HEK293 (cell line): Measurements from ENCODE around the gene KLF4.
A peak's percentile ranks its signal among the peaks of the same experiment; 100 is the strongest.

Experiments
- CTCF ChIA-PET: fragments of 350-600 bp; formaldehyde crosslinking; extraction: SDS; loops from one replicate; lab custom pipeline; 2021; ENCODE audit warnings: antibody characterized with exemption; lab: Yijun Ruan, JAX
- POLR2A ChIA-PET: fragments of 300-600 bp; formaldehyde crosslinking; extraction: SDS; loops from one replicate; lab custom pipeline; 2020; ENCODE audit warnings: antibody characterized with exemption, inconsistent platforms; lab: Yijun Ruan, JAX
- H3K27ac ChIP-seq: fragments of 200-500 bp; sonication (Bioruptor generic); 2 replicates; pipeline ENCODE4 v1.5.1; 2014; ENCODE audit warnings: low read depth, low read length, control low read depth, inconsistent platforms; ENCODE audit errors: extremely low read depth
- H3K36me3 ChIP-seq, 2 experiments: fragments of 200-500 bp in 1 of 2; sonication (Bioruptor generic) in 1 of 2; 1 replicate in 1 of 2; 2 replicates in 1 of 2; pipeline ENCODE4 v1.5.1; 2014 to 2017; ENCODE audit warnings: inconsistent platforms in 2 of 2, low read length in 2 of 2; ENCODE audit not compliant: control insufficient read depth in 2 of 2, insufficient read depth in 1 of 2
- H3K4me1 ChIP-seq: fragments of 200-500 bp; sonication (Bioruptor generic); 2 replicates; pipeline ENCODE4 v1.5.1; 2014; ENCODE audit warnings: mild to moderate bottlenecking, low read length, inconsistent platforms; ENCODE audit not compliant: control insufficient read depth, insufficient read depth
- H3K4me3 ChIP-seq: 2 replicates; pipeline ENCODE4 v1.5.1; 2011; ENCODE audit warnings: low read depth, mild to moderate bottlenecking, control low read depth, low read length, moderate library complexity
- H3K9me3 ChIP-seq: fragments of 200-500 bp; sonication (Bioruptor generic); 2 replicates; pipeline ENCODE4 v1.5.1; 2014; ENCODE audit warnings: low read depth, low read length, inconsistent platforms; ENCODE audit not compliant: control insufficient read depth, insufficient read depth
- BCL11B ChIP-seq: fragments of 450-650 bp; formaldehyde crosslinking; IDR thresholded peaks from 2 replicates; pipeline ENCODE4 v1.5.1; 2016; ENCODE audit warnings: low read depth, missing biosample characterization, missing genetic modification characterization
- FEZF1 ChIP-seq: fragments of 450-650 bp; formaldehyde crosslinking; IDR thresholded peaks from 2 replicates; pipeline ENCODE4 v1.5.1; 2016; ENCODE audit warnings: missing biosample characterization, missing genetic modification characterization
- GLIS1 ChIP-seq: fragments of 450-650 bp; formaldehyde crosslinking; IDR thresholded peaks from 2 replicates; pipeline ENCODE4 v1.5.1; 2016; ENCODE audit warnings: missing biosample characterization, missing genetic modification characterization
- OSR2 ChIP-seq: fragments of 450-650 bp; formaldehyde crosslinking; IDR thresholded peaks from 2 replicates; pipeline ENCODE4 v1.5.1; 2016; ENCODE audit warnings: missing biosample characterization, missing genetic modification characterization
- SP3 ChIP-seq: fragments of 450-650 bp; formaldehyde crosslinking; IDR thresholded peaks from 2 replicates; pipeline ENCODE4 v1.5.1; 2016; ENCODE audit warnings: missing biosample characterization, missing genetic modification characterization
- ZFP41 ChIP-seq: fragments of 450-650 bp; formaldehyde crosslinking; IDR thresholded peaks from 2 replicates; pipeline ENCODE4 v1.5.1; 2016; ENCODE audit warnings: missing biosample characterization, missing genetic modification characterization, borderline replicate concordance
- ZNF157 ChIP-seq: fragments of 450-650 bp; formaldehyde crosslinking; IDR thresholded peaks from 2 replicates; pipeline ENCODE4 v1.5.1; 2016; ENCODE audit warnings: missing biosample characterization, missing genetic modification characterization
- ZNF23 ChIP-seq: fragments of 450-650 bp; formaldehyde crosslinking; IDR thresholded peaks from 2 replicates; pipeline ENCODE4 v1.5.1; 2016; ENCODE audit warnings: missing biosample characterization, missing genetic modification characterization, borderline replicate concordance
- ZNF391 ChIP-seq: fragments of 450-650 bp; formaldehyde crosslinking; IDR thresholded peaks from 2 replicates; pipeline ENCODE4 v1.5.1; 2016; ENCODE audit warnings: low read depth, missing biosample characterization, missing genetic modification characterization, borderline replicate concordance
- ZNF416 ChIP-seq: fragments of 450-650 bp; formaldehyde crosslinking; IDR thresholded peaks from 2 replicates; pipeline ENCODE4 v1.5.1; 2016; ENCODE audit warnings: missing biosample characterization, missing genetic modification characterization
- ZNF560 ChIP-seq: fragments of 450-650 bp; formaldehyde crosslinking; IDR thresholded peaks from 2 replicates; pipeline ENCODE4 v1.5.1; 2017; ENCODE audit warnings: missing biosample characterization, missing genetic modification characterization, borderline replicate concordance
- ZNF610 ChIP-seq: fragments of 450-650 bp; formaldehyde crosslinking; IDR thresholded peaks from 2 replicates; pipeline ENCODE4 v1.5.1; 2016; ENCODE audit warnings: missing biosample characterization, missing genetic modification characterization, borderline replicate concordance
- ZNF621 ChIP-seq: fragments of 450-650 bp; formaldehyde crosslinking; IDR thresholded peaks from 2 replicates; pipeline ENCODE4 v1.5.1; 2017; ENCODE audit warnings: missing biosample characterization, missing genetic modification characterization
- ZNF629 ChIP-seq: fragments of 450-650 bp; formaldehyde crosslinking; IDR thresholded peaks from 2 replicates; pipeline ENCODE4 v1.5.1; 2017; ENCODE audit warnings: missing biosample characterization, missing genetic modification characterization
- ZNF664 ChIP-seq: fragments of 450-650 bp; formaldehyde crosslinking; IDR thresholded peaks from 2 replicates; pipeline ENCODE4 v1.5.1; 2016; ENCODE audit warnings: missing biosample characterization, missing genetic modification characterization
- TF ChIP-seq, protein P1 (sequence below): fragments of 450-650 bp; formaldehyde crosslinking; IDR thresholded peaks from 2 replicates; pipeline ENCODE4 v1.5.1; 2017; ENCODE audit warnings: missing biosample characterization, missing genetic modification characterization
- TF ChIP-seq, protein P2 (sequence below): fragments of 450-650 bp; formaldehyde crosslinking; IDR thresholded peaks from 2 replicates; pipeline ENCODE4 v1.5.1; 2017; ENCODE audit warnings: missing biosample characterization, missing genetic modification characterization
- TF ChIP-seq, protein P3 (sequence below): fragments of 450-650 bp; formaldehyde crosslinking; IDR thresholded peaks from 2 replicates; pipeline ENCODE4 v1.5.1; 2016; ENCODE audit warnings: missing biosample characterization, missing genetic modification characterization, low read depth
- TF ChIP-seq, protein P4 (sequence below): fragments of 450-650 bp; formaldehyde crosslinking; IDR thresholded peaks from 2 replicates; pipeline ENCODE4 v1.5.1; 2017; ENCODE audit warnings: missing biosample characterization, missing genetic modification characterization
- TF ChIP-seq, protein P5 (sequence below): sonication (generic); formaldehyde crosslinking; IDR thresholded peaks from 2 replicates; pipeline ENCODE4 v1.8.1; 2022; ENCODE audit warnings: mild to moderate bottlenecking, moderate library complexity, missing genetic modification reagents
- TF ChIP-seq, protein P6 (sequence below): fragments of 450-650 bp; formaldehyde crosslinking; optimal IDR thresholded peaks from 2 replicates; pipeline ENCODE3; 2016; ENCODE audit warnings: missing biosample characterization, mild to moderate bottlenecking, missing genetic modification characterization

The KLF4 gene

DNA sequence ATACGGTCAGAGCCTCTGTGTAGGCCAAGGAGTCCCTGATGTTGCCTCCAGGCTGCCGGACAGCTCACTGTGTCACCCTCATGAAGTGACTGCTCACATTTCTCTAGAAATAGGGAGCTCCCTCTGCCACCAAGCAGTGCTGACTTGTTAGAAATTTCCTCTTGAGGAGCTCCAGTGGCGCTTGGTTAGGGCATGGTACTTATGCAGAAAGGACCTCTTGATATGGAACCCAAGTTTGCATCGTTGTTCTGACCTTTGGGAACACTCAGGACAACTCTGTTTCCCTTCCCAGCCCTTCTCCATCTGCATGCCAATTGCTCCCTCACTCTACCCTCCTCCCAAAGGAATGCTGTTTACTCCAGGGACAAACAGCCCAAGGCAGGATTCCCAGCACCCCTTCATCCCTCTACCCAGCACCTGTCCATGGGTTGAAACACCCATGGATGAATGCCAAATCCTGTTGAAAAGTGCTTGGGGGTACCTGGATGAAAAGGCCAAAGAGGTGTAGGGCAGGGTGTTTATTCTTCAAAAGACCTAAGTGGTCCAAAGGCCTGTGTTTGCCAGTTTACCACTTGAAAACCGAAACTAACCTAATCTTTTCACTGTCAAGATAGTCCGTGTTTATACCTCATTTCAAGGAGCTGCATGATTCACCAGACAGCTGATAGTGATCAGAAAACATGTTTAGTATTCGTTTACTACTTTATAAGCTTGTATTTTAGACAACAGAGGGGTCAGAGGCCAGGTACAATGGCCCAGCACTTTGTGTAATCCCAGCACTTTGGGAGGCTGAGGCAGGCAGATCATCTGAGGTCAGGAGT, 51.1 kb downstream of the KLF4 start:
- TF ChIP-seq ZNF560 (no peak), OSR2 (tag by site-specific recombination) (peak; percentile 65), ZNF391 (tag by site-specific recombination) (no peak), FEZF1 (tag by site-specific recombination) (peak; percentile 38; the same call in 1 of the 2 replicates), ZNF629 (tag by site-specific recombination) (0 out of 2 replicates have a peak, but pooled peaks have one; percentile 23)
- TF ChIP-seq, protein P1, sequence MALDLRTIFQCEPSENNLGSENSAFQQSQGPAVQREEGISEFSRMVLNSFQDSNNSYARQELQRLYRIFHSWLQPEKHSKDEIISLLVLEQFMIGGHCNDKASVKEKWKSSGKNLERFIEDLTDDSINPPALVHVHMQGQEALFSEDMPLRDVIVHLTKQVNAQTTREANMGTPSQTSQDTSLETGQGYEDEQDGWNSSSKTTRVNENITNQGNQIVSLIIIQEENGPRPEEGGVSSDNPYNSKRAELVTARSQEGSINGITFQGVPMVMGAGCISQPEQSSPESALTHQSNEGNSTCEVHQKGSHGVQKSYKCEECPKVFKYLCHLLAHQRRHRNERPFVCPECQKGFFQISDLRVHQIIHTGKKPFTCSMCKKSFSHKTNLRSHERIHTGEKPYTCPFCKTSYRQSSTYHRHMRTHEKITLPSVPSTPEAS (tag by site-specific recombination) = no peak
- TF ChIP-seq, protein P2, sequence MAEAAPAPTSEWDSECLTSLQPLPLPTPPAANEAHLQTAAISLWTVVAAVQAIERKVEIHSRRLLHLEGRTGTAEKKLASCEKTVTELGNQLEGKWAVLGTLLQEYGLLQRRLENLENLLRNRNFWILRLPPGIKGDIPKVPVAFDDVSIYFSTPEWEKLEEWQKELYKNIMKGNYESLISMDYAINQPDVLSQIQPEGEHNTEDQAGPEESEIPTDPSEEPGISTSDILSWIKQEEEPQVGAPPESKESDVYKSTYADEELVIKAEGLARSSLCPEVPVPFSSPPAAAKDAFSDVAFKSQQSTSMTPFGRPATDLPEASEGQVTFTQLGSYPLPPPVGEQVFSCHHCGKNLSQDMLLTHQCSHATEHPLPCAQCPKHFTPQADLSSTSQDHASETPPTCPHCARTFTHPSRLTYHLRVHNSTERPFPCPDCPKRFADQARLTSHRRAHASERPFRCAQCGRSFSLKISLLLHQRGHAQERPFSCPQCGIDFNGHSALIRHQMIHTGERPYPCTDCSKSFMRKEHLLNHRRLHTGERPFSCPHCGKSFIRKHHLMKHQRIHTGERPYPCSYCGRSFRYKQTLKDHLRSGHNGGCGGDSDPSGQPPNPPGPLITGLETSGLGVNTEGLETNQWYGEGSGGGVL (tag by site-specific recombination) = no peak
- TF ChIP-seq, protein P3, sequence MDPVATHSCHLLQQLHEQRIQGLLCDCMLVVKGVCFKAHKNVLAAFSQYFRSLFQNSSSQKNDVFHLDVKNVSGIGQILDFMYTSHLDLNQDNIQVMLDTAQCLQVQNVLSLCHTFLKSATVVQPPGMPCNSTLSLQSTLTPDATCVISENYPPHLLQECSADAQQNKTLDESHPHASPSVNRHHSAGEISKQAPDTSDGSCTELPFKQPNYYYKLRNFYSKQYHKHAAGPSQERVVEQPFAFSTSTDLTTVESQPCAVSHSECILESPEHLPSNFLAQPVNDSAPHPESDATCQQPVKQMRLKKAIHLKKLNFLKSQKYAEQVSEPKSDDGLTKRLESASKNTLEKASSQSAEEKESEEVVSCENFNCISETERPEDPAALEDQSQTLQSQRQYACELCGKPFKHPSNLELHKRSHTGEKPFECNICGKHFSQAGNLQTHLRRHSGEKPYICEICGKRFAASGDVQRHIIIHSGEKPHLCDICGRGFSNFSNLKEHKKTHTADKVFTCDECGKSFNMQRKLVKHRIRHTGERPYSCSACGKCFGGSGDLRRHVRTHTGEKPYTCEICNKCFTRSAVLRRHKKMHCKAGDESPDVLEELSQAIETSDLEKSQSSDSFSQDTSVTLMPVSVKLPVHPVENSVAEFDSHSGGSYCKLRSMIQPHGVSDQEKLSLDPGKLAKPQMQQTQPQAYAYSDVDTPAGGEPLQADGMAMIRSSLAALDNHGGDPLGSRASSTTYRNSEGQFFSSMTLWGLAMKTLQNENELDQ (tag by site-specific recombination) = no peak
- TF ChIP-seq, all 188 proteins: peak for 3
- H3K27ac ChIP-seq = no peak overlapping the region
- POLR2A ChIA-PET = no interaction called here
- no peaks in the 10 kb centered on the region for H3K9me3 ChIP-seq
- H3K4me3 ChIP-seq = no peak overlapping the region
- CTCF ChIA-PET = interaction anchor here (0.5 to 2.5 kb wide), 2 partner anchors 13 to 19 kb away, joined by 4 to 13 read pairs; no protein-coding TSS in a partner anchor
- H3K4me1 ChIP-seq = no peaks in the 10 kb centered on the region
- H3K36me3 ChIP-seq = no peaks in the 10 kb centered on the region

DNA sequence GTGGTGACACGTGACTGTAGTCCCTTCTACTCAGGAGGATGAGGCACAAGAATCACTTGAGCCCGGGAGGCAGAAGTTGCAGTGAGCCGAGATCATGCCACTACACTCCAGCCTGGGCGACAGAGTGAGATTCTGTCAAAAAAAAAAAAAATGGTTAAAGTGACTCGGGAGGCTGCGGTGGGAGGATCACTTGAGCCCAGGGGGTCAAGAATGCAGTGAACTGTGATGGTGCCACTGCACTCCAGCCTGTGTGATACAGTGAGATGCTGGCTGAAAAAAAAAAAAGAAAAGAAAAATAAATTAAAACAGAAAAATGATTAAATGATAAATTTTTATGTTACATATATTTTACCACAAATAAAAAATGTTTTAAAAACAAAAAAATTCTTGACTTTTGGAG, 51.9 kb downstream of the KLF4 start:
- H3K9me3 ChIP-seq = no peaks in the 10 kb centered on the region
- H3K27ac ChIP-seq = no peak overlapping the region
- ChIA-PET CTCF (interaction anchor here (2.5 kb wide), 1 partner anchor 13 kb away, joined by 13 read pairs; no protein-coding TSS in a partner anchor), POLR2A (no interaction called here)
- no peak overlapping the region for H3K4me3 ChIP-seq
- H3K36me3 ChIP-seq = no peaks in the 10 kb centered on the region
- no peaks in the 10 kb centered on the region for H3K4me1 ChIP-seq
- TF ChIP-seq ZNF416 = no peak
- TF ChIP-seq SP3 (tag by site-specific recombination) = no peak
- TF ChIP-seq, protein P4, sequence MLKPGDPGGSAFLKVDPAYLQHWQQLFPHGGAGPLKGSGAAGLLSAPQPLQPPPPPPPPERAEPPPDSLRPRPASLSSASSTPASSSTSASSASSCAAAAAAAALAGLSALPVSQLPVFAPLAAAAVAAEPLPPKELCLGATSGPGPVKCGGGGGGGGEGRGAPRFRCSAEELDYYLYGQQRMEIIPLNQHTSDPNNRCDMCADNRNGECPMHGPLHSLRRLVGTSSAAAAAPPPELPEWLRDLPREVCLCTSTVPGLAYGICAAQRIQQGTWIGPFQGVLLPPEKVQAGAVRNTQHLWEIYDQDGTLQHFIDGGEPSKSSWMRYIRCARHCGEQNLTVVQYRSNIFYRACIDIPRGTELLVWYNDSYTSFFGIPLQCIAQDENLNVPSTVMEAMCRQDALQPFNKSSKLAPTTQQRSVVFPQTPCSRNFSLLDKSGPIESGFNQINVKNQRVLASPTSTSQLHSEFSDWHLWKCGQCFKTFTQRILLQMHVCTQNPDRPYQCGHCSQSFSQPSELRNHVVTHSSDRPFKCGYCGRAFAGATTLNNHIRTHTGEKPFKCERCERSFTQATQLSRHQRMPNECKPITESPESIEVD (tag by site-specific recombination) = no peak
- TF ChIP-seq ZNF157 (tag by site-specific recombination) = no peak
- no peak for TF ChIP-seq ZFP41 (tag by site-specific recombination)
- TF ChIP-seq GLIS1 (tag by site-specific recombination) = no peak
- TF ChIP-seq, protein P3 (tag by site-specific recombination) = no peak
- no peak for TF ChIP-seq BCL11B
- TF ChIP-seq ZNF23 = no peak
- TF ChIP-seq ZNF610 (tag by site-specific recombination) = no peak
- TF ChIP-seq, protein P5, sequence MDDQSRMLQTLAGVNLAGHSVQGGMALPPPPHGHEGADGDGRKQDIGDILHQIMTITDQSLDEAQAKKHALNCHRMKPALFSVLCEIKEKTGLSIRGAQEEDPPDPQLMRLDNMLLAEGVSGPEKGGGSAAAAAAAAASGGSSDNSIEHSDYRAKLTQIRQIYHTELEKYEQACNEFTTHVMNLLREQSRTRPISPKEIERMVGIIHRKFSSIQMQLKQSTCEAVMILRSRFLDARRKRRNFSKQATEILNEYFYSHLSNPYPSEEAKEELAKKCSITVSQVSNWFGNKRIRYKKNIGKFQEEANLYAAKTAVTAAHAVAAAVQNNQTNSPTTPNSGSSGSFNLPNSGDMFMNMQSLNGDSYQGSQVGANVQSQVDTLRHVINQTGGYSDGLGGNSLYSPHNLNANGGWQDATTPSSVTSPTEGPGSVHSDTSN (CRISPR knock-in tag) = no peak
- no peak for TF ChIP-seq ZNF664 (tag by site-specific recombination)
- TF ChIP-seq, protein P6, sequence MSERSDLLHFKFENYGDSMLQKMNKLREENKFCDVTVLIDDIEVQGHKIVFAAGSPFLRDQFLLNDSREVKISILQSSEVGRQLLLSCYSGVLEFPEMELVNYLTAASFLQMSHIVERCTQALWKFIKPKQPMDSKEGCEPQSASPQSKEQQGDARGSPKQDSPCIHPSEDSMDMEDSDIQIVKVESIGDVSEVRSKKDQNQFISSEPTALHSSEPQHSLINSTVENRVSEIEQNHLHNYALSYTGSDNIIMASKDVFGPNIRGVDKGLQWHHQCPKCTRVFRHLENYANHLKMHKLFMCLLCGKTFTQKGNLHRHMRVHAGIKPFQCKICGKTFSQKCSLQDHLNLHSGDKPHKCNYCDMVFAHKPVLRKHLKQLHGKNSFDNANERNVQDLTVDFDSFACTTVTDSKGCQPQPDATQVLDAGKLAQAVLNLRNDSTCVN = no peak
- TF ChIP-seq ZNF621 (tag by site-specific recombination) = no peak
